ENCODE data around the gene STAT5B.
A peak's percentile ranks its signal among the peaks of the same experiment; 100 is the strongest.
"Not testable (repeated sequence)": the region's sequence is repeated elsewhere in the genome, so short reads cannot be mapped to it uniquely, and the experiment has no call there.

STAT5B gene

DNA sequence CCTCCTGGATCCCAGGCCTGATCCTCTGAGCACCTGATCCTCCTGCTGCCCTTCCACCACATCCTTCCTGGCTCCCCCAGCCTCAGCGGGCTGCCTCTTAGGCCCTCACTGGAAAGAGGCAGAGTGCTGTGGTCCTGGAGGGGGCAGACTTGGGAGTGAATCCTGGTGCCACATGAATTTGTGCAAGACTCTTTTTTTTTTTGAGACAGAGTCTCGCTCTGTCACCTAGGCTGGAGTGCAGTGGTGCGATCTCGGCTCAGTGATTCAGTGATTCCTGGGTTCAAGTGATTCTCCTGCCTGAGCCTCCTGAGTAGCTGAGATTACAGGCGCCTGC is 84.9 kb downstream of the STAT5B start:
- no peak for DNase-seq

- DNase-seq, result no peak
Measured at GRCh38 chr17:42190491-42191274, 85.5 kb downstream of the STAT5B start.

GRCh38 chr17:42189651-42189965 is 86.6 kb downstream of the STAT5B start:
- no peak for DNase-seq

GRCh38 chr17:42188749-42189650 is 87.2 kb downstream of the STAT5B start:
- DNase-seq, result peak; percentile 88

- DNase-seq, result no peak
Measured at GRCh38 chr17:42187833-42188232, 88.4 kb downstream of the STAT5B start.

GRCh38 chr17:42186191-42186590 is 90.0 kb downstream of the STAT5B start:
- not testable (repeated sequence) for DNase-seq

- DNase-seq, result no peak
Measured at GRCh38 chr17:42185621-42185930, 90.6 kb downstream of the STAT5B start.

DNA sequence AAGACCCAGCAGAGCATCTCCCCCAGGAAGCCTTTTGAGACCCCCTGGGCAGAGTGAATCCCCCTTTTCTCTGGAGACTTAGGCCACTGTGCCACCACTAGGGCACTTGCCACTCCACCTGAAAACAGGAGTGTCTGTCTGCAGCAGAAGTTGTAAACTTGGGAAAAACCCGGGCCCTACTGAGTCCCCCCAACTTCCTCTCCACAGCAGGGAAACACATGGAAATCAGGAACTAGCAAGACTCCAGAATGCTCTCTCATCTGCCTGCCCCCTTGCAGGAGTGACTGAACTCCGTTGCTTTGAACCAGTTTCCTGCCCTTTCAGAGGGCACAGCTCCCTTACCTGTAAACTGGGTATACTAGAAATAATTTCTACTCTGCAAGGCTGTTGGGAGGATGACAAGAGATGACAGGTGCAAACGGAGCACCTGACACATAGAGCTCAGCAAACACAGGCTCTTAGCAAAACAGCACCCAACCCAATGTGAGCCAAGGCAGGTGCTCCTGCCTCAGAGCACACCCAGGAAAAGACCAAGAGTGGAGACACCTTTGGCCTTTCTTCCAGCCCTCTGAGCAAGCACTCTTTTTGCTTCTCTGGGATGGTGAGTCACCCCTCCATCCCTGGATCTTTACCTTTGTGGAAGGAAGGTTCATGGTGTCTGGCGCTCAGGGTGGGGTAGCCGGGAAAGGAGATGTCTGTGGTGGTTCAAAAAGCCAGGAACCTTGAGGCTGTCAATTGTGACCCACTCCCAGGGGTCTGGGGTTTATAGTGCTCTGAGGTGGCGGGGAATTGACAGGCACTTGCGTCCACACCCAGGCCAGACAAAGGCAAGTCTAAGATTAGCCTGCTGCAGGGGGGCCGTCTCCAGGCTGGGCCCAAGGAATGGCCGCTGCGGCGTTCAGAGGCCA is 91.2 kb downstream of the STAT5B start, which contains the start of gene HCRT:
HCRT (minus strand) TSS at position 740 of the 908 bp plus-strand sequence; CDS start at position 653, 87 bp downstream.
- no peak for DNase-seq

DNA sequence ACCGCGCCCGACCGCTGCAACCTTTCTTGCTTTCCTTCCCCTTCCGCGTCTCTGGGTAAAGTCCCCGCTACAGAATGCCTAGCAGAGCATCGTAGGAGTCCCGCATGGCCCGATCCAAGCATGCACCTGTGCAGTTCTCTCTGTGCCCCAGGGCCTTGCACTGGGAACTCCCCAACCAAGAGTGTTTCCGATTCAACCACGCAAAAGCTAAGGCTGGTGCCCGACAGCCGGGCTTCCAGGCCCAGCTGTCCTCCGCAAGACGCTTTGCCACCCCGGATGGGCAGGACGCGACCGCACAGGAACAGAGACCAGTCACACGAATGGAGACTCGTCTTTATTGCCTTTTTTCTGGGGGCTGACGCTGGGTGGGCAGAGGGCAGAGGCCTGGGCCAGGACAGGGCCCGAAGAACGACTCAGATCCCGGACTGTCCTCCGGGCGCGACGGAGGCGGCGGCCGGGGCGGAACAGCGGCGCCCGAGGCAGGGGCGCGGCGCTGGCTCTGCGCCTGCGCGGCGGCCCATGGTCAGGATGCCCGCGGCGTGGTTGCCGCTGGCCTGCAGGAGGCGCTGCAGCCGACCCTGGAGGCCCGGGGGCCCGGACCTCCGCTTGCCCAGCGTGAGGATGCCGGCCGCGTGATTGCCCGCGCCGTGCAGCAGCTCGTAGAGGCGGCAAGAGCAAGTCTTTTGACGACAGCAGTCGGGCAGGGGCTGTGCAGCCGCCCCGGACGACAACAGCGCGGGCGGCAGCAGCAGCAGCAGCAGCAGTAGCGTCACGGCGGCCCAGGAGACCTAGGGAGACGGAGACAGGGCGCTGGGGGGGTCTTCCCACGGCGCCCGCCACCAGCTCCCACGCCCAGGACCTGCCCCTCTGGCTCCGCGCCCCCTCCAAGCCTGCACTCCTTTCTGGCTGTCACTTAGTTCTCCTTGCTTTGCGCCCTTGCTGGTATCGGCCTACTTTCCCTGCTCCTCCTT is 92.2 kb downstream of the STAT5B start:
- DNase-seq, result no peak

DNA sequence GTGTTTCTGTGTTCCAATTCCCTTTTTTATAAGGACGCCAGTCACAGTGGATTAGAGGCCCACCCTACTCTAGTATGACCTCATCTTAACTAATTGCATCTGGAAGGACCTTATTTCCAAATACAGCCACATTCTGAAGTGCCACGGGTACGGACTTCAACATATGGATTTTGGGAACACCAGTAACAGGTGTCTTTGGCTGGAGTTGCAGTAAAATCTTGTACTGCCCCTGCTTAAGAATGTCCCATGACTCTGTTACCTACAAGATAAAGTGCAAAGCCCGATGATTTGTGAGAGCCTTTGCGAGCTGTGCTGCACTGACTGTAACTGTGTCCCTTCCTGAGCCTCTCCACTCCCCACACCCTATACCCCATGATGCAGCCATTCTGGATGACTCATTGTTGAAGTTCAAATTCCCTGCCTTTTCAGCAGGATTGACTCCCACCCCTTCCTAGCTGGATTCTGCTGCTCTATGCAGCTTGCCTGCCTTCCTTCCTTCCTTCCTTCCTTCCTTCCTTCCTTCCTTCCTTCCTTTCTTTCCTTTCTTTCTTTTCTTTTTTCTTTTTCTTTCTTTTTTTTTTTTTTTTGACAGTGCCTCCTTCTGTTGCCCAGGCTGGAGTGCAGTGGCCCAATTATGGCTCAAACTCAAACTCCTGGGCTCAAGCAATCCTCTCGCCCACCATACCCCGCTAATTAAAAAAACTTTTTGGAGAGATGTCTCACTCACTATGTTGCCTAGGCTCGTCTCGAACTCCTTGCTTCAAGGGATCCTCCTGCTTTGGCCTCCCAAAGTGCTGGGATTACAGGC is 93.1 kb downstream of the STAT5B start:
- no peak for DNase-seq

DNA sequence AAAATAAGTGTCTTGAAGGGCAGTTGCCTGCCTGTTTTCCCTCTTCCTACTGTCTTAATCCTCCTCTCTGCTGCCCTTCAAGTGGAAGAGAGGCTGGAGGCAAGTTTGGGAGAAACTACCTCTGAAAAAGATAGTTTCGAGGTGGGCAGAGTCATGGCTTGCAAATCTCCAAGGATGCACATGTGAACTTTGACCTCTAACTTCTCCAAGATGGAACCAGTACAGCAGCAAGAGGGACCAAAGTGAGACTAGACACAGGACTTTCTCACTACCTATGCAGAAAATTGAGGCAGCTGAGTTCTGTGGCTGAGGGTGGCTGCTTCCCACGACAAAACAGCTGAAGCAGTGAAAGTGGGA is 94.4 kb downstream of the STAT5B start:
- DNase-seq, result no peak

GRCh38 chr17:42180922-42181850 is 95.0 kb downstream of the STAT5B start, which contains the start of gene KCNH4:
Gene KCNH4, minus strand, starts transcription at chr17:42181142. Its CDS starts 197 bp downstream, at chr17:42180945.
- DNase-seq, result no peak

DNA sequence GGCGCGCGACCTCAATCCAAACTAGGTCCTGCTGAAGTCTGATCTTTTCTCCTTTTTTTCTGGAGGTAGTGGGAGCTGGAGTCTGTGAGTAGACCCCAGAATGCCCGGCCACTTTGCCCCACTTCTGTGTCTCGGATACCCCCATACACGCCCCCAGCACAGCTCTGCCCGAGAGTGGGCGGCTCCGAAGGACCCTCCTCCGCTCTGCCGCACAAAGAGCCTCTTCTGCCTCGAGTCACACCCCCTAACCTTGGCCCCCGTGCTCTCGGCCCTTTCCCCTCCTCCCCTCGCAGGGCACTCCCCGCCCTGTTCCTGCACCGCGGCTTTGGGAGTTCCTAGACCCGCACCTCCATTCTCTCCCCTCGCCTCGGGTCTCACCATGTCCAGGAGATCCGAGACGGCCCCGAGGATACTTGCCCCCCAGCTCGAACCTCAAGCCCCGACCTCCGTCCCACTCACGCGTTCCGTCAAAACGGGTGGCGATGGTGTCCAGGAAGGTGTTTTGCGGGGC is 95.7 kb downstream of the STAT5B start:
- no peak for DNase-seq

DNA sequence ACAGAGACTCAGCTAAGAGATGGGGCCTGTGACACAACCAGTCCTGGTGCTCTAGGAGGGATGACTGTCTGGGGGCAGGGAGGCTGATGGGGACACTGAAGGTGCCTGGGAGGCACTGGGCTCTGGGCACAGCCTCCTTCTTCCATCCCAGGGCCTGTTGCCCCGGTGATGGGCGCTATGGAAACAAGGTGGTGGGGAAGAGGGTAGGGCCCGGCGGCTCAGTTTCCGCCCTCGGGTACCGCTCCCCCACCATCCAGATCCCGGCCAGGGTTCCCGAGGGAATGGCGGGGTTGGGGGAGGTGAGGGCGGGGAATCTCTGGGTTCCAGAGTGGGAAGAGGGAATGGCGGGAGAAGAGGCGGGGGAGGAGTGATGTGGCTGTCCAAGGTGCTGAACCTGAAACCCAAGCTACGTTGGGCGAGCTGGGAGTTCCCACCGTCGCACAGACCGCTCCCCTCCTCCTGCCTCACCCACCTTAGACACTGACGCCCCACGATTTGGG is 96.2 kb downstream of the STAT5B start:
- DNase-seq, result no peak

GRCh38 chr17:42179335-42179734 is 96.9 kb downstream of the STAT5B start:
- DNase-seq, result no peak

- no peak for DNase-seq
Measured at GRCh38 chr17:42178817-42179216, 97.4 kb downstream of the STAT5B start.

GRCh38 chr17:42177684-42178083 is 98.5 kb downstream of the STAT5B start:
- DNase-seq, result no peak

- DNase-seq, result no peak
Measured at GRCh38 chr17:42174126-42174783, 101.9 kb downstream of the STAT5B start.

DNA sequence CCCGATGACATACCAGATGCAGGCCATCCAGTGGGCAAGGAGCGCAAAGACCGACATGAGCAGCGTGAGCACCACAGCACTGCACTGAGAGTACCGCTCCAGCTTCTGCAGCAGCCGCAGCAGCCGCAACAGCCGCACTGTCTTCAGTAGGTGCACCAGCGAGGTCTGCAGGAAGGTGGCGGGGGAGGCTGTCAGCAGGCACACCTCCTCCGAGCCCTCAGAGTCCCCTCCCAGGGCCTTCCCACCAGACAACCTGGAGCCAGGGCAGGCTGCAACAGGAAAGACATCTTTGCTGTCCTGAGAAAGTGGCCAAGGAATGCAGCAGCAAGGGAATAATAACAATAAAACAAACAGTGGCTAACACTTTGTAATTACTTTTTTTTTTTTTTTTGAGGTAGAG is 104.4 kb downstream of the STAT5B start:
- no peak for DNase-seq

Measured in SIG-M5 (cell line).